DND-41 (cell line): ENCODE results near the gene ATXN2.
A peak's percentile ranks its signal among the peaks of the same experiment; 100 is the strongest.

ENCODE experiments used
- ATAC-seq: fragments of 200-7000 bp; cut with Tn5 transposase; 3 replicates; pipeline ENCODE4 v1.9.1; 2021; ENCODE audit warnings: low read depth; ENCODE audit not compliant: insufficient read depth
- DNase-seq: peaks from one replicate; pipeline ENCODE4 v3.0.0-alpha.2; 2020
- H2AFZ ChIP-seq: 2 replicates; pipeline ENCODE4 v1.6.0; 2012; ENCODE audit warnings: low read depth, low read length
- H3K27ac ChIP-seq: 2 replicates; pipeline ENCODE4 v1.5.1; 2012; ENCODE audit warnings: low read length, inconsistent platforms
- H3K27me3 ChIP-seq: fragments of 200-600 bp; sonication (generic); 2 replicates; pipeline ENCODE4 v1.6.0; 2012; ENCODE audit warnings: low read length, mild to moderate bottlenecking, inconsistent platforms; ENCODE audit not compliant: insufficient read depth, poor library complexity
- H3K36me3 ChIP-seq: 2 replicates; pipeline ENCODE4 v1.5.1; 2012; ENCODE audit warnings: low read length, inconsistent platforms; ENCODE audit not compliant: insufficient read depth
- H3K4me1 ChIP-seq: 2 replicates; pipeline ENCODE4 v1.5.1; 2012; ENCODE audit warnings: mild to moderate bottlenecking, low read length; ENCODE audit not compliant: insufficient read depth
- H3K4me2 ChIP-seq: 2 replicates; pipeline ENCODE4 v1.6.0; 2012; ENCODE audit warnings: mild to moderate bottlenecking, moderate library complexity, low read length, inconsistent platforms; ENCODE audit not compliant: insufficient read depth
- H3K4me3 ChIP-seq, 2 experiments: fragments of 200-600 bp in 1 of 2; shearing (Covaris generic) in 1 of 2; 2 replicates each; pipeline ENCODE4 v1.5.1; 2012 to 2016; ENCODE audit warnings: inconsistent platforms in 2 of 2, low read length in 2 of 2, mild to moderate bottlenecking in 2 of 2, low read depth in 1 of 2, moderate library complexity in 1 of 2
- H3K79me2 ChIP-seq: 2 replicates; pipeline ENCODE4 v1.6.0; 2012; ENCODE audit warnings: low read length, inconsistent platforms; ENCODE audit not compliant: insufficient read depth
- H3K9ac ChIP-seq: 2 replicates; pipeline ENCODE4 v1.6.0; 2012; ENCODE audit warnings: low read depth, mild to moderate bottlenecking, inconsistent platforms, low read length, moderate library complexity
- H3K9me3 ChIP-seq: 2 replicates; pipeline ENCODE4 v1.5.1; 2012; ENCODE audit warnings: low read length, moderate library complexity, mild to moderate bottlenecking, inconsistent platforms; ENCODE audit not compliant: insufficient read depth, severe bottlenecking
- H4K20me1 ChIP-seq: 2 replicates; pipeline ENCODE4 v1.6.0; 2012; ENCODE audit warnings: low read length; ENCODE audit not compliant: insufficient read depth
- EZH2 ChIP-seq: IDR thresholded peaks from 3 replicates; pipeline ENCODE4 v1.6.1; 2012; ENCODE audit warnings: borderline replicate concordance, low read depth, mild to moderate bottlenecking, moderate library complexity, low read length, inconsistent platforms; ENCODE audit not compliant: severe bottlenecking
- TF ChIP-seq, protein P1 (sequence below): IDR thresholded peaks from 2 replicates; pipeline ENCODE4 v1.5.1; 2012; ENCODE audit warnings: borderline replicate concordance, low read length, moderate library complexity, mild to moderate bottlenecking; ENCODE audit not compliant: poor library complexity, severe bottlenecking; ENCODE audit errors: extremely low read depth

Gene ATXN2

DNA sequence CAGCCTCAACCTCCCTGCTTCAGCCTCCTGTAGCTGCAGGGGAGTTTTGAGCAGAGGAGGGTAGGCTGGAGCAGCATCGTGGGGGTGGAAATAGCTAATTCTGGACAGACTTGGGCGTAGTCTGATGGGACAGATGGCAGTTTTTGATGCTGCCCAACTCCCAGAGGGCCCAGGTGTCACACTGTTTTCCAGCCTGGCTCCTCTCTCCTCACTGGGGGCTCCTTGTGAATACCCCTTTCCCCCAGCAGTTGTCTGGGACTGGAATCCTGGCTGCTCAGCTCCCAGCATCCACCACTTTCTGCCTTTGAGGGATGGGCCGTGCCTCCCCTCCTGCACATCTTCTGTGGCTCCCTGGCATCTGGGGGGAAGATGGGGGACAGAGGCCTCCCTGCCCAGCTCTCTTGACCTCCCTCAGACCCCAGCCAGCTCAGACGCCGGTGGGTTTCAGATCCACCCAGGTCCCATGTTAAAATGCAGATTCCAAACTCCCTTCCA is 159.4 kb downstream of the ATXN2 start:
- peaks cover 50% of the 10 kb centered on the region for H3K36me3 ChIP-seq
- no peak for DNase-seq
- peaks cover 70% of the 10 kb centered on the region for H3K79me2 ChIP-seq
- ATAC-seq = no peak
- no peaks in the 10 kb centered on the region for H3K9me3 ChIP-seq
- H4K20me1 ChIP-seq = peaks cover 85% of the 10 kb centered on the region
- no peak overlapping the region for H3K4me3 ChIP-seq
- H3K27ac ChIP-seq = no peak overlapping the region
- no peak overlapping the region for H3K4me2 ChIP-seq
- peaks cover 21% of the 10 kb centered on the region for H3K4me1 ChIP-seq
- H3K27me3 ChIP-seq = no peaks in the 10 kb centered on the region
- TF ChIP-seq, protein P1, sequence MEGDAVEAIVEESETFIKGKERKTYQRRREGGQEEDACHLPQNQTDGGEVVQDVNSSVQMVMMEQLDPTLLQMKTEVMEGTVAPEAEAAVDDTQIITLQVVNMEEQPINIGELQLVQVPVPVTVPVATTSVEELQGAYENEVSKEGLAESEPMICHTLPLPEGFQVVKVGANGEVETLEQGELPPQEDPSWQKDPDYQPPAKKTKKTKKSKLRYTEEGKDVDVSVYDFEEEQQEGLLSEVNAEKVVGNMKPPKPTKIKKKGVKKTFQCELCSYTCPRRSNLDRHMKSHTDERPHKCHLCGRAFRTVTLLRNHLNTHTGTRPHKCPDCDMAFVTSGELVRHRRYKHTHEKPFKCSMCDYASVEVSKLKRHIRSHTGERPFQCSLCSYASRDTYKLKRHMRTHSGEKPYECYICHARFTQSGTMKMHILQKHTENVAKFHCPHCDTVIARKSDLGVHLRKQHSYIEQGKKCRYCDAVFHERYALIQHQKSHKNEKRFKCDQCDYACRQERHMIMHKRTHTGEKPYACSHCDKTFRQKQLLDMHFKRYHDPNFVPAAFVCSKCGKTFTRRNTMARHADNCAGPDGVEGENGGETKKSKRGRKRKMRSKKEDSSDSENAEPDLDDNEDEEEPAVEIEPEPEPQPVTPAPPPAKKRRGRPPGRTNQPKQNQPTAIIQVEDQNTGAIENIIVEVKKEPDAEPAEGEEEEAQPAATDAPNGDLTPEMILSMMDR = no peak
- no peak overlapping the region for H3K9ac ChIP-seq
- no peak overlapping the region for H2AFZ ChIP-seq

DNA sequence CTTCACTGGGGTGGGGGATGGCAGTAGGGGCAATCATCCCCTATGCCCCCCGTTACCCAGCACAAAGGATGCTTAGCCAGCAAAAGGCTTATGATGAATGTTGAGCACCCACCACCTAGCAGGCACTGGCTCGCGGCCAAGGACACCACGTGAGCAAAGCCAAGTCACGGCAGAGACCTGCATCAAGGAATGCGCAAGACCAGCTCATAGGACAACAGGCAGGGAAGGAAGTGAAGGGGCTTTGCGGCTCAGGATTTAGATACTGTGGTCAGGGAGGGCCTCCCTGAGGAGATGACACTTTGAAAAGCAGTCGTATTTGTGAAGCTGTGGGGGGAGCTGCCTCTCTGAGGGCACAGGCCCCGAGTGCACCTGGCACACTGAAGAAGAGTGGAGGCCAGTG is 160.6 kb downstream of the ATXN2 start:
- Histone ChIP-seq H2AFZ (no peak overlapping the region), H3K27ac (peak overlapping the region; percentile 17; the same call in 1 of the 2 replicates), H3K4me3 (no peak overlapping the region), H3K9ac (no peak overlapping the region), H3K79me2 (peaks cover 69% of the 10 kb centered on the region), H3K4me2 (no peak overlapping the region), H3K9me3 (no peaks in the 10 kb centered on the region), H3K4me1 (peaks cover 23% of the 10 kb centered on the region), H4K20me1 (peaks cover 81% of the 10 kb centered on the region), H3K36me3 (peaks cover 42% of the 10 kb centered on the region), H3K27me3 (no peaks in the 10 kb centered on the region)
- ATAC-seq = peak; percentile 78
- peak; percentile 85 for DNase-seq
- TF ChIP-seq EZH2 = no peak
- TF ChIP-seq, protein P1 = no peak

DNA sequence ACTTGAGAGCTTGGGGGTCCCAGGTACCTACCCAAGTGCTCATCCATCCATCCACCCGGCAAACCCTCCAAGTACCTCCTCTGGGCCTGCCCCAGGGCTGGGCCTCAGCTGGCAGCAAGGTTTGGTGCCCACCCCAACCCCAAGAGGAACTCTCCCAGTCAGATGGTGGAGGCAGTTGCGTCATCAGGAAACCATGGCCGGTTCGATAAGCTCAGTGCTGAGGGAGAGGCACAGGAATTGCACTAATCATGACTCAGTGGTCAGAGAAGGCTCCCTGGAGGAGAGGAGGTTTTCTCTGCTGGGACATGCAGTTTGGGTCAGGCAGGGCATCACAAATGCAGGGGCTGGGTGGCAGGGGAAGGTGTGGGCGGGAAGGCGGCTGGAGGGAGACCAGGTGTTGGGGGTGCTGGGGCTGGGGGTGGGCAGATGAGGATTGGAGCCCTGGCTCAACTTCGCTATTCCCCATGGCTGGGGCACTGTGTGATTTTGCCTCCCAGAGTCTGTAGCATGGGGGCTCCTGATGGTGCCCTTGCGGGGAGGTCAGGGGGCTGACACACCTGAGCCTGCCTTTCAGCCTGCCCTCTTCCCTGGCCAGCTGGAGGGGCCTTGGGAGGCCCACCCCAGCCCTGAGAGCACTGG is 161.2 kb downstream of the ATXN2 start:
- H3K4me3 ChIP-seq = no peak overlapping the region
- peaks cover 23% of the 10 kb centered on the region for H3K4me1 ChIP-seq
- DNase-seq (no peak), ATAC-seq (no peak)
- TF ChIP-seq, protein P1 = no peak
- TF ChIP-seq EZH2 = no peak
- H3K27ac ChIP-seq = no peak overlapping the region
- no peaks in the 10 kb centered on the region for H3K9me3 ChIP-seq
- H3K79me2 ChIP-seq = peaks cover 65% of the 10 kb centered on the region
- no peak overlapping the region for H3K9ac ChIP-seq
- H3K36me3 ChIP-seq = peaks cover 37% of the 10 kb centered on the region
- H3K27me3 ChIP-seq = no peaks in the 10 kb centered on the region
- H2AFZ ChIP-seq = no peak overlapping the region
- peaks cover 75% of the 10 kb centered on the region for H4K20me1 ChIP-seq
- no peak overlapping the region for H3K4me2 ChIP-seq
